Endothelial cell of umbilical vein (primary cell): ENCODE measurements around the gene ALDH1L1. TPM values are rescaled to one million over a fixed set of nuclear protein-coding genes. Genes with fewer than 3 reads are reported as not detected.
A peak's percentile ranks its signal among the peaks of the same experiment; 100 is the strongest.

Experiments used
- BruUV-seq: library from RNA; stranded (reverse); fragments of 400-500 nt; replicated peaks from 2 replicates; lab custom pipeline; 2021; lab: Mats Ljungman, UMichigan
- CTCF ChIA-PET: fragments of 300-600, 350-600 bp; sonication (Branson Sonifier 250); formaldehyde crosslinking; loops from one replicate; lab custom pipeline; 2021; ENCODE audit warnings: antibody characterized with exemption, inconsistent platforms; lab: Charles Lee
- POLR2A ChIA-PET: fragments of 300-600, 350-600 bp; sonication (Branson Sonifier 250); formaldehyde crosslinking; loops from one replicate; lab custom pipeline; 2021; ENCODE audit warnings: antibody characterized with exemption, inconsistent platforms; lab: Charles Lee
- DNase-seq: peaks from one replicate; pipeline ENCODE4 v3.0.0-alpha.2; 2011; ENCODE audit warnings: low read depth, low spot score
- FAIRE-seq: peaks from 2 replicates; lab custom pipeline; 2011; peaks lifted over from hg19 to GRCh38; lab: Jason Lieb, UNC
- H2AFZ ChIP-seq: 2 replicates; pipeline ENCODE4 v1.6.0; 2012; ENCODE audit warnings: low read depth, low read length, control low read depth, inconsistent platforms
- H3K27ac ChIP-seq: 2 replicates; pipeline ENCODE4 v1.5.1; 2011; ENCODE audit warnings: low read depth, mild to moderate bottlenecking, control low read depth, low read length, moderate library complexity; ENCODE audit not compliant: insufficient read depth
- H3K27me3 ChIP-seq, 2 experiments: 2 replicates each; pipeline versions ENCODE4 v1.6.0 to v1.6.1; 2011; ENCODE audit warnings: low read length in 2 of 2, mixed read lengths in 1 of 2; ENCODE audit not compliant: control insufficient read depth in 2 of 2, insufficient read depth in 2 of 2
- H3K36me3 ChIP-seq, 2 experiments: 2 replicates in 1 of 2; 3 replicates in 1 of 2; pipeline ENCODE4 v1.5.1; 2011; ENCODE audit warnings: low read length in 2 of 2, mild to moderate bottlenecking in 1 of 2, moderate library complexity in 1 of 2; ENCODE audit not compliant: control insufficient read depth in 2 of 2, insufficient read depth in 2 of 2; ENCODE audit errors: extremely low read depth in 1 of 2
- H3K4me1 ChIP-seq: 3 replicates; pipeline ENCODE4 v1.5.1; 2011; ENCODE audit warnings: mild to moderate bottlenecking, low read length; ENCODE audit not compliant: control insufficient read depth, insufficient read depth; ENCODE audit errors: extremely low read depth
- H3K4me2 ChIP-seq: 2 replicates; pipeline ENCODE4 v1.6.1; 2011; ENCODE audit warnings: low read length, control low read depth, mixed read lengths; ENCODE audit not compliant: insufficient read depth
- H3K4me3 ChIP-seq, 3 experiments: fragments of 200-600 bp in 1 of 3; sonication (generic), shearing (Covaris generic) in 1 of 3; replicated peaks in 1 of 3; 2 replicates each; pipeline ENCODE4 v1.5.1; 2011 to 2016; ENCODE audit warnings: control low read depth in 3 of 3, low read length in 3 of 3, mild to moderate bottlenecking in 2 of 3, inconsistent platforms in 1 of 3, low read depth in 1 of 3, moderate library complexity in 1 of 3; ENCODE audit not compliant: insufficient read depth in 1 of 3
- H3K79me2 ChIP-seq: 2 replicates; pipeline ENCODE4 v1.6.0; 2012; ENCODE audit warnings: low read length, inconsistent platforms; ENCODE audit not compliant: control insufficient read depth, insufficient read depth
- H3K9ac ChIP-seq: replicated peaks from 2 replicates; pipeline ENCODE3; 2011; ENCODE audit warnings: low read length, control low read depth; ENCODE audit not compliant: insufficient read depth; ENCODE audit errors: extremely low read depth
- H3K9me1 ChIP-seq: replicated peaks from 3 replicates; pipeline ENCODE4 v1.6.0; 2011; ENCODE audit warnings: mild to moderate bottlenecking, low read length; ENCODE audit not compliant: control insufficient read depth, insufficient read depth; ENCODE audit errors: extremely low read depth
- H3K9me3 ChIP-seq: replicated peaks from 2 replicates; pipeline ENCODE4 v1.5.1; 2012; ENCODE audit warnings: low read length, inconsistent platforms; ENCODE audit not compliant: control insufficient read depth, insufficient read depth
- H4K20me1 ChIP-seq: replicated peaks from 2 replicates; pipeline ENCODE3; 2011; ENCODE audit warnings: mild to moderate bottlenecking, low read length; ENCODE audit not compliant: control insufficient read depth, insufficient read depth; ENCODE audit errors: extremely low read depth
- EZH2 ChIP-seq: IDR thresholded peaks from 2 replicates; pipeline ENCODE4 v1.6.1; 2012; ENCODE audit warnings: borderline replicate concordance, low read depth, mild to moderate bottlenecking, moderate library complexity, low read length, inconsistent platforms; ENCODE audit not compliant: severe bottlenecking
- FOS ChIP-seq: IDR thresholded peaks from 2 replicates; pipeline ENCODE4 v1.6.1; 2011; ENCODE audit warnings: mild to moderate bottlenecking, low read length, moderate library complexity, borderline replicate concordance; ENCODE audit not compliant: insufficient read depth
- GATA2 ChIP-seq: IDR thresholded peaks from 2 replicates; pipeline ENCODE4 v1.7.0; 2011; ENCODE audit warnings: low read depth, mild to moderate bottlenecking, moderate library complexity, mixed read lengths, low read length; ENCODE audit not compliant: insufficient read length, insufficient read depth
- JUN ChIP-seq: IDR thresholded peaks from 2 replicates; pipeline ENCODE4 v1.6.1; 2011; ENCODE audit warnings: borderline replicate concordance, low read depth; ENCODE audit not compliant: insufficient read length, insufficient read depth
- MYC ChIP-seq: IDR thresholded peaks from one replicate; pipeline ENCODE4 v1.6.1; 2011; ENCODE audit warnings: mild to moderate bottlenecking, low read depth, low read length
- POLR2A ChIP-seq: IDR thresholded peaks from 2 replicates; pipeline ENCODE4 v1.6.1; 2012; ENCODE audit warnings: low read depth, mild to moderate bottlenecking, control low read depth, low read length
- POLR2AphosphoS5 ChIP-seq: IDR thresholded peaks from 2 replicates; pipeline ENCODE4 v1.6.1; 2012; ENCODE audit warnings: low read depth, mild to moderate bottlenecking, control low read depth, low read length, moderate library complexity; ENCODE audit not compliant: insufficient read depth
- dilution Hi-C: fragments of 300-500 bp; cut with MboI; formaldehyde crosslinking; loops from one replicate; pipeline ENCODE4 v1.15.0; 2019; ENCODE audit warnings: low sequenced_read_pairs; ENCODE audit not compliant: extremely low pct_ligation_motif_present
- intact Hi-C: fragments of 100-400 bp; cut with micrococcal nuclease; formaldehyde crosslinking; loops from one replicate; pipeline ENCODE4 v1.10.0; 2022
- polyA plus RNA-seq, 4 experiments: library from polyadenylated mRNA; depleted of rRNA in 3 of 4; stranded (reverse) in 3 of 4; unstranded in 1 of 4; fragments of >200 nt; gene quantifications; 2 replicates each; pipeline versions ENCODE4 v1.2.1 to v1.2.3, GENCODE V29; 2011 to 2012; ENCODE audit warnings: missing spikeins in 1 of 4
- total RNA-seq: library from RNA; stranded (reverse); gene quantifications from 2 replicates; pipeline ENCODE4 v1.2.3, GENCODE V29; 2021
- TF ChIP-seq, protein P1 (sequence below), 2 donors: IDR thresholded peaks; 1 replicate in 1 of 2; 2 replicates in 1 of 2; pipeline ENCODE4 v1.5.1; 2011; ENCODE audit warnings: low read length in 2 of 2, mild to moderate bottlenecking in 2 of 2, moderate library complexity in 2 of 2, control low read depth in 1 of 2, inconsistent platforms in 1 of 2, low read depth in 1 of 2; ENCODE audit not compliant: insufficient read depth in 1 of 2; ENCODE audit errors: extremely low read depth in 1 of 2
- TF ChIP-seq, protein P2 (sequence below): IDR thresholded peaks from 2 replicates; pipeline ENCODE4 v1.6.1; 2011; ENCODE audit not compliant: insufficient read depth, insufficient read length

ALDH1L1 gene
- total and polyA plus RNA-seq, 2 donors (not counting 3 experiments of a cell fraction or from before 2014, with no cell fraction given) = not detected

DNA sequence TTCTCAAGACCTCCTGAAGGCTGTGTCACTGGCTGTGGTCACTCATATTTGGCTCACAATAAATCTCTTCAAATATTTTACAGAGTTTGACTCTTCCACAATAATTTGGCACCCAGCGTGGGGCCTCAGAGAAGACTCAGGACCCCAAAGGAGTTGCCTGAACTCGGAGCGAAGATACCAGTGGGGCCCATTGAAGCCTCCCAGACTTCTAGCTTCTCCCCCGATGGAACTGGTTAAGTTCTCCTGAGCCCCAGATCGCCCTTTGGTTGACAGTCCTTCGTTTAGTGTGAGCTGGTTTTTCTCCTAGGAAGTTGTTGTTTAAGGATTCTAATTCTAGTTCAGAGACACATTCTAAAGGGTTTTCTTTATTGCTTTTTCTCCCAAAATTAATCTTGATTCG is 95.1 kb downstream of the ALDH1L1 start:
- no peak for FAIRE-seq

DNA sequence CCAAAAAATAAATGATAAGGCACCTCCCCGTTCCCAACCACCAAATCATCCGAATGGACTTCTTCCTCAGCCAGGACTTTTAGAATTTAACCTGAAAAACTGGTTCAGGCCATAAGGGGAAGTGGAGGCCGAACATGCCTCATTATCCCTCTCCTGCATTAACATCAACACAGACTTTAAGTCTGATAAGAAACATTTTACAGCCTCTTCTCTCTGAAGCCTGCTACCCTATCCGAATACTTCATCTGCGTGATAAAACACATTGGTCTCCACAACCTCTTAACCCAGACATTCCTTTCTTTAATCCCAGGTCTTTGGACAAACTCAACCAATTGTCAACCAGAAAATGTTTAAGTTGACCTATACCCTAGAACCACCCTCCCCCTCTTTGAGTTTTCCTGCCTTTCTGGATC is 95.6 kb downstream of the ALDH1L1 start:
- POLR2A ChIA-PET = no interaction called here

More for the DNA sequence above, 95.1 kb downstream of the ALDH1L1 start:
- no peaks in the 10 kb centered on the region for H3K9me3 ChIP-seq
- H3K4me1 ChIP-seq = peaks cover 5% of the 10 kb centered on the region
- H3K36me3 ChIP-seq = no peaks in the 10 kb centered on the region
- ChIA-PET POLR2A (no interaction called here), CTCF (no interaction called here)
- H3K79me2 ChIP-seq = peaks cover 2% of the 10 kb centered on the region
- no peaks in the 10 kb centered on the region for H3K9me1 ChIP-seq
- H3K9ac ChIP-seq = no peak overlapping the region
- H3K4me2 ChIP-seq = no peak overlapping the region
- BruUV-seq = no TSS peak
- no peak overlapping the region for H3K27ac ChIP-seq
- dilution Hi-C loops = no loop called here
- no peak overlapping the region for H3K4me3 ChIP-seq
- H4K20me1 ChIP-seq = no peaks in the 10 kb centered on the region
- TF ChIP-seq FOS = no peak
- intact Hi-C loops = no loop called here
- H2AFZ ChIP-seq = no peak overlapping the region
- DNase-seq = no peak
- peaks cover 2 to 3% of the 10 kb centered on the region in 2 experiments for H3K27me3 ChIP-seq

More for the DNA sequence above, 95.6 kb downstream of the ALDH1L1 start:
- dilution Hi-C loops = no loop called here
- peaks cover 2% of the 10 kb centered on the region for H3K79me2 ChIP-seq
- H3K4me2 ChIP-seq = peak overlapping the region; percentile 84
- H3K9me1 ChIP-seq = no peaks in the 10 kb centered on the region
- intact Hi-C loops = loop anchor here (5.0 kb wide), 3 partner anchors 92 to 273 kb away; partner anchors contain the start of gene KLF15
- no peaks in the 10 kb centered on the region for H3K36me3 ChIP-seq
- H4K20me1 ChIP-seq = no peaks in the 10 kb centered on the region
- H2AFZ ChIP-seq = peak overlapping the region; percentile 81
- H3K9ac ChIP-seq = no peak overlapping the region
- no peaks in the 10 kb centered on the region for H3K9me3 ChIP-seq
- DNase-seq = no peak
- FAIRE-seq = no peak
- H3K4me3 ChIP-seq = peak overlapping the region in 1 of 3 experiments; percentile 62
- TF ChIP-seq EZH2 = no peak
- TF ChIP-seq MYC = no peak
- TF ChIP-seq POLR2A = no peak
- TF ChIP-seq FOS = no peak
- TF ChIP-seq, protein P1, sequence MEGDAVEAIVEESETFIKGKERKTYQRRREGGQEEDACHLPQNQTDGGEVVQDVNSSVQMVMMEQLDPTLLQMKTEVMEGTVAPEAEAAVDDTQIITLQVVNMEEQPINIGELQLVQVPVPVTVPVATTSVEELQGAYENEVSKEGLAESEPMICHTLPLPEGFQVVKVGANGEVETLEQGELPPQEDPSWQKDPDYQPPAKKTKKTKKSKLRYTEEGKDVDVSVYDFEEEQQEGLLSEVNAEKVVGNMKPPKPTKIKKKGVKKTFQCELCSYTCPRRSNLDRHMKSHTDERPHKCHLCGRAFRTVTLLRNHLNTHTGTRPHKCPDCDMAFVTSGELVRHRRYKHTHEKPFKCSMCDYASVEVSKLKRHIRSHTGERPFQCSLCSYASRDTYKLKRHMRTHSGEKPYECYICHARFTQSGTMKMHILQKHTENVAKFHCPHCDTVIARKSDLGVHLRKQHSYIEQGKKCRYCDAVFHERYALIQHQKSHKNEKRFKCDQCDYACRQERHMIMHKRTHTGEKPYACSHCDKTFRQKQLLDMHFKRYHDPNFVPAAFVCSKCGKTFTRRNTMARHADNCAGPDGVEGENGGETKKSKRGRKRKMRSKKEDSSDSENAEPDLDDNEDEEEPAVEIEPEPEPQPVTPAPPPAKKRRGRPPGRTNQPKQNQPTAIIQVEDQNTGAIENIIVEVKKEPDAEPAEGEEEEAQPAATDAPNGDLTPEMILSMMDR (IDR thresholded peaks at IDR 0.05; ENCODE audit: extremely low read depth in 1 of 2, insufficient read depth in 1 of 2, low read depth in 1 of 2, low read length in 2 of 2) = no peak
- no peak for TF ChIP-seq POLR2AphosphoS5
- TF ChIP-seq GATA2 = no peak
- TF ChIP-seq, protein P2, sequence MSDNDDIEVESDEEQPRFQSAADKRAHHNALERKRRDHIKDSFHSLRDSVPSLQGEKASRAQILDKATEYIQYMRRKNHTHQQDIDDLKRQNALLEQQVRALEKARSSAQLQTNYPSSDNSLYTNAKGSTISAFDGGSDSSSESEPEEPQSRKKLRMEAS = no peak
- no peak for TF ChIP-seq JUN
- H3K27ac ChIP-seq = no peak overlapping the region
- H3K4me1 ChIP-seq = peaks cover 5% of the 10 kb centered on the region
- peaks cover 2 to 3% of the 10 kb centered on the region in 2 experiments for H3K27me3 ChIP-seq
- no TSS peak for BruUV-seq
- CTCF ChIA-PET = interaction anchor here (0.7 to 1.3 kb wide), 5 partner anchors 11 to 113 kb away, joined by 3 to 6 read pairs (median 3); no protein-coding TSS in a partner anchor
